CD4-positive, CD25-positive, alpha-beta regulatory T cell (primary cell): ENCODE measurements around the gene WNK4. TPM values are rescaled to one million over a fixed set of nuclear protein-coding genes. Genes with fewer than 3 reads are reported as not detected.

Experiments
- ATAC-seq, 2 donors: fragments of 150-1000 bp; cut with Tn5 transposase; one replicate each; pipeline ENCODE4 v1.10.0; 2021; ENCODE audit warnings: low read depth in 2 of 2, moderate number of reproducible peaks in 2 of 2, moderate library complexity in 1 of 2
- DNase-seq, 3 donors: peaks; one replicate each; pipeline versions ENCODE4 v3.0.0 to v3.0.0-alpha.2; 2012 to 2022; ENCODE audit warnings: mixed read lengths in 1 of 3
- H3K27ac ChIP-seq: one replicate; pipeline ENCODE4 v1.7.0; 2013; ENCODE audit warnings: mild to moderate bottlenecking, low read length; ENCODE audit not compliant: insufficient read depth, poor library complexity, severe bottlenecking
- H3K27me3 ChIP-seq: one replicate; pipeline ENCODE4 v1.7.0; 2013; ENCODE audit warnings: low read length; ENCODE audit not compliant: control insufficient read depth, insufficient read depth
- H3K36me3 ChIP-seq: one replicate; pipeline ENCODE4 v1.7.0; 2013; ENCODE audit warnings: mild to moderate bottlenecking, low read length, moderate library complexity; ENCODE audit not compliant: control insufficient read depth, insufficient read depth
- H3K4me1 ChIP-seq: 2 replicates; pipeline ENCODE4 v1.7.0; 2013; ENCODE audit warnings: mild to moderate bottlenecking, low read length; ENCODE audit not compliant: insufficient read depth, control insufficient read depth, poor library complexity, severe bottlenecking
- H3K4me3 ChIP-seq: one replicate; pipeline ENCODE4 v1.7.0; 2013; ENCODE audit warnings: low read depth, mild to moderate bottlenecking, low read length, moderate library complexity
- H3K9me3 ChIP-seq, 2 experiments: 1 replicate in 1 of 2; 2 replicates in 1 of 2; pipeline ENCODE4 v1.7.0; 2013; ENCODE audit warnings: low read length in 2 of 2, mild to moderate bottlenecking in 1 of 2, moderate library complexity in 1 of 2; ENCODE audit not compliant: control insufficient read depth in 2 of 2
- H3K27ac Mint-ChIP-seq, 3 donors: one replicate each; pipeline ENCODE4 v1.8.0; 2020 to 2022; ENCODE audit warnings: mild to moderate bottlenecking in 3 of 3, mixed read lengths in 3 of 3, moderate library complexity in 2 of 3
- H3K27me3 Mint-ChIP-seq: one replicate; pipeline ENCODE4 v1.8.0; 2022; ENCODE audit warnings: mild to moderate bottlenecking, mixed read lengths
- H3K36me3 Mint-ChIP-seq: one replicate; pipeline ENCODE4 v1.8.0; 2020; ENCODE audit warnings: mixed read lengths
- H3K4me1 Mint-ChIP-seq, 4 donors: one replicate each; pipeline ENCODE4 v1.8.0; 2020 to 2022; ENCODE audit warnings: mixed read lengths in 4 of 4, mild to moderate bottlenecking in 1 of 4
- H3K4me3 Mint-ChIP-seq, 4 donors: one replicate each; pipeline ENCODE4 v1.8.0; 2020 to 2022; ENCODE audit warnings: mild to moderate bottlenecking in 4 of 4, mixed read lengths in 4 of 4, moderate library complexity in 3 of 4
- H3K9me3 Mint-ChIP-seq, 7 donors: one replicate each; pipeline ENCODE4 v1.8.0; 2020 to 2022; ENCODE audit warnings: mixed read lengths in 7 of 7, mild to moderate bottlenecking in 3 of 7, moderate library complexity in 2 of 7
- polyA plus RNA-seq, 4 donors: library from polyadenylated mRNA; unstranded; fragments of 300-500 nt; fragmentation: Illumina TruSeq; gene quantifications; one replicate each; pipeline ENCODE4 v1.2.3, GENCODE V29; 2021
- total RNA-seq: library from RNA; stranded (reverse); gene quantifications from one replicate; pipeline ENCODE4 v1.2.3, GENCODE V29; 2022

The WNK4 gene
- total and polyA plus RNA-seq, 5 donors from 2014 or later, result 0.09 TPM; not detected in 4

DNA sequence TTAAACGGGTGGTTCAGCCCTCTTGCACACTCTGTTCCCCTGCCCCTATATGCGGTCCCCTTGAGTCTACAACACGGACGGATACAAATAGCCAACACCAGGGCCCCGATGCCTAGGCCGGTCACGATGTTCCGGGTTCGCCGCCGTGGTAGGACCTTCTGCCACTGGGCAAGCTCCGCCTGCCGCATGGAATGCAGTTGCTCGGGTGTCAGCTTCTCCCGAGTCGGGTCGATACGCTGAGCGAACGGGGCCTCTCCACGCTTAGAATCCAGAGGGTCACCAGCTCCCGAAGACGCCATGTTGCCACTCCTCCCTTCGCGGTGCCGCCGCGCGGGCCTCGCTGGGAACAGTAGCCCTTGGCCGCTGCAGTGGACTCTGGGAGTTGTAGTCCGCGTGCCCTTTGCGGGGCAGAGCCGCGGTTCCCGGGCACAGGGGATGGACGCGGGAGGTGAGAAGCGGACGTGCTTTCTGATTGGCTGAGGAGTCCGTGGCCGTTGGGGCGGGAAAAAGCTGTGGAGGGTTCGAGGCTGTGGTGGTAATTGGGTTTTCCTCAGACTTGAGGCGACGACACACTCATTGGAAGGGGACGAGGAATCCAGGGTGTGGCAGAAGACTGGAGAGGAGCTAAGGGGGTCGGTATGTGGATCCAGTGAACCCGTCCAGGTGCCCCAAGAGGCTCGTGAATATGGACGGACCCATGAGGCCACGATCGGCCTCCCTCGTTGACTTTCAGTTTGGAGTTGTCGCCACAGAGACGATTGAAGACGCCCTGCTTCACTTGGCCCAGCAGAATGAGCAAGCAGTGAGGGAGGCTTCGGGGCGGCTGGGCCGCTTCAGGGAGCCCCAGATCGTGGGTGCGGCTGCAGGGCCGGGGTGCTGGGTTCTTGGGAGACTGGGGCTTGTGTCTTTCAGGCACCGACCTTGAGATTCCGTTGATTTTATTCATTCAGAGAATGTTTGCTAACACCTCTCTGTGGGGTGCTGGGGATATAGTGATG, 18.3 kb downstream of the WNK4 start, which contains the start of the genes CNTD1 and COA3:
TSS of gene CNTD1 (plus strand) at position 479 of the 998 bp plus-strand sequence. CDS start at position 686, 207 bp downstream.
TSS of gene COA3 (minus strand) at position 322 of the 998 bp plus-strand sequence. CDS start at position 299, 23 bp downstream.
- Histone ChIP-seq H3K4me1 (peaks cover 12% of the 10 kb centered on the region), H3K27me3 (no peaks in the 10 kb centered on the region), H3K36me3 (no peaks in the 10 kb centered on the region), H3K27ac (no peak within 1 kb of the TSS), H3K4me3 (peak within 1 kb of the TSS; percentile 88), H3K9me3 (no peaks in the 10 kb centered on the region)
- ATAC-seq (peak; percentile 97 to 98), DNase-seq (peak; percentile 64 to 84 (median 66))
- Mint-ChIP-seq H3K36me3 (peaks cover 11% of the 10 kb centered on the region), H3K4me1 (peaks cover 0 to 35% (median 19%) of the 10 kb centered on the region in 4 donors), H3K27ac (peak within 1 kb of the TSS; percentile 50 to 92 (median 90)), H3K27me3 (peaks cover 11% of the 10 kb centered on the region), H3K9me3 (no peaks in the 10 kb centered on the region), H3K4me3 (peak within 1 kb of the TSS; percentile 94 to 96 (median 96))

- Histone ChIP-seq H3K4me3 (no peak overlapping the region), H3K4me1 (peaks cover under 1% of the 10 kb centered on the region), H3K27ac (no peak overlapping the region), H3K36me3 (no peaks in the 10 kb centered on the region), H3K9me3 (no peaks in the 10 kb centered on the region), H3K27me3 (no peaks in the 10 kb centered on the region)
- Mint-ChIP-seq H3K4me1 (peaks cover 0 to 9% (median 6%) of the 10 kb centered on the region in 4 donors), H3K9me3 (no peaks in the 10 kb centered on the region), H3K27me3 (peaks cover 11% of the 10 kb centered on the region), H3K36me3 (peaks cover 5% of the 10 kb centered on the region), H3K4me3 (no peak overlapping the region), H3K27ac (no peak overlapping the region)
- ATAC-seq (no peak), DNase-seq (no peak)
These were observed 22.9 kb downstream of the WNK4 start for GRCh38 chr17:42803074-42803883.

- Histone ChIP-seq H3K9me3 (no peaks in the 10 kb centered on the region), H3K27me3 (no peaks in the 10 kb centered on the region), H3K4me3 (no peak overlapping the region), H3K27ac (no peak overlapping the region), H3K36me3 (peaks cover 11% of the 10 kb centered on the region), H3K4me1 (no peaks in the 10 kb centered on the region)
- ATAC-seq (no peak), DNase-seq (no peak)
- H3K4me1 Mint-ChIP-seq, result no peaks in the 10 kb centered on the region
- peak overlapping the region in 1 of 3 donors; percentile 8 for H3K27ac Mint-ChIP-seq
- H3K36me3 Mint-ChIP-seq, result peaks cover 1% of the 10 kb centered on the region
- no peak overlapping the region for H3K4me3 Mint-ChIP-seq
- no peaks in the 10 kb centered on the region for H3K9me3 Mint-ChIP-seq
- H3K27me3 Mint-ChIP-seq, result peaks cover 4% of the 10 kb centered on the region
These were observed 24.5 kb downstream of the WNK4 start for GRCh38 chr17:42804918-42805367.

DNA sequence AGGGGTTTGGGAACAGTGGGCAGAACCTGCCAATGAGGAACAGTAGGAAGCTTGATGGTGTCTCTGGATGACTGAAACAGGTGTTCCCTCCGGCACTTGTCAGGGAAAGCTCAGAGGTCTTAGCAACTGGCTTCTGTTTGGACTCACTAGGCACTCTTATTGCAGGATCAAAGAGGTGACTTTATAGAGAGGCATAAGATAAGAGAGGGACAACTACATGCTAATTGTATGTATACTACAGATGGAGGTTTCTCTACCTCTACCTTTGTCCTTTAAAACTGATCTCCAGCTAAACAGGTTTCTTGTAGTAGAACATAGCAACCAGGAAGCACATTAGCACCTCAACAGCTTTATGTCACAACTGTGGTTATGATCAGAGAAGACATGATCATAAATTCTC, 25.8 kb downstream of the WNK4 start:
- ATAC-seq (no peak), DNase-seq (no peak)
- H3K9me3 ChIP-seq, result no peaks in the 10 kb centered on the region
- H3K4me3 Mint-ChIP-seq, result no peak overlapping the region
- no peak overlapping the region for H3K27ac ChIP-seq
- no peaks in the 10 kb centered on the region for H3K27me3 Mint-ChIP-seq
- peak overlapping the region in 1 of 3 donors; percentile 2 for H3K27ac Mint-ChIP-seq
- no peaks in the 10 kb centered on the region for H3K27me3 ChIP-seq
- no peaks in the 10 kb centered on the region for H3K9me3 Mint-ChIP-seq
- H3K4me3 ChIP-seq, result no peak overlapping the region
- peaks cover 24% of the 10 kb centered on the region for H3K36me3 ChIP-seq
- peaks cover 11% of the 10 kb centered on the region for H3K36me3 Mint-ChIP-seq
- peaks cover 0 to 4% (median 0%) of the 10 kb centered on the region in 4 donors for H3K4me1 Mint-ChIP-seq
- H3K4me1 ChIP-seq, result no peaks in the 10 kb centered on the region

GRCh38 chr17:42809250-42809649, 28.8 kb downstream of the WNK4 start:
- H3K27me3 ChIP-seq, result no peaks in the 10 kb centered on the region
- Mint-ChIP-seq H3K27me3 (no peaks in the 10 kb centered on the region), H3K36me3 (peaks cover 27% of the 10 kb centered on the region), H3K4me3 (no peak overlapping the region), H3K27ac (no peak overlapping the region), H3K4me1 (peaks cover 0 to 4% (median 3%) of the 10 kb centered on the region in 4 donors), H3K9me3 (no peaks in the 10 kb centered on the region)
- H3K9me3 ChIP-seq, result no peaks in the 10 kb centered on the region
- H3K4me1 ChIP-seq, result no peaks in the 10 kb centered on the region
- no peak for ATAC-seq
- H3K4me3 ChIP-seq, result no peak overlapping the region
- no peak overlapping the region for H3K27ac ChIP-seq
- H3K36me3 ChIP-seq, result peaks cover 41% of the 10 kb centered on the region
- no peak for DNase-seq

GRCh38 chr17:42814633-42815399, 34.4 kb downstream of the WNK4 start:
- Histone ChIP-seq H3K4me1 (no peaks in the 10 kb centered on the region), H3K27me3 (no peaks in the 10 kb centered on the region), H3K36me3 (peaks cover 84% of the 10 kb centered on the region), H3K9me3 (no peaks in the 10 kb centered on the region), H3K27ac (no peak overlapping the region), H3K4me3 (no peak overlapping the region)
- peaks cover 50% of the 10 kb centered on the region for H3K36me3 Mint-ChIP-seq
- H3K4me1 Mint-ChIP-seq, result peaks cover under 1 to 6% (median 4%) of the 10 kb centered on the region in 4 donors
- H3K27ac Mint-ChIP-seq, result peak overlapping the region in 2 of 3 donors; percentile 7 to 31
- H3K4me3 Mint-ChIP-seq, result peak overlapping the region in 1 of 4 donors; percentile 23
- DNase-seq, result no peak
- ATAC-seq, result no peak
- H3K27me3 Mint-ChIP-seq, result no peaks in the 10 kb centered on the region
- no peaks in the 10 kb centered on the region for H3K9me3 Mint-ChIP-seq

GRCh38 chr17:42817866-42818265, 37.5 kb downstream of the WNK4 start:
- ATAC-seq, result no peak

More at GRCh38 chr17:42817866-42818265, 37.5 kb downstream of the WNK4 start:
- no peaks in the 10 kb centered on the region for H3K27me3 ChIP-seq
- Mint-ChIP-seq H3K4me1 (peaks cover 8 to 33% (median 15%) of the 10 kb centered on the region in 4 donors), H3K27me3 (no peaks in the 10 kb centered on the region), H3K36me3 (peaks cover 47% of the 10 kb centered on the region), H3K27ac (no peak overlapping the region), H3K9me3 (no peaks in the 10 kb centered on the region), H3K4me3 (no peak overlapping the region)
- no peak for DNase-seq
- no peak overlapping the region for H3K27ac ChIP-seq
- peaks cover 2% of the 10 kb centered on the region for H3K4me1 ChIP-seq
- no peaks in the 10 kb centered on the region for H3K9me3 ChIP-seq
- H3K36me3 ChIP-seq, result peaks cover 76% of the 10 kb centered on the region
- no peak overlapping the region for H3K4me3 ChIP-seq
